Measurements from ENCODE around the gene CEP78. TPM values are rescaled to one million over a fixed set of nuclear protein-coding genes. Genes with fewer than 3 reads are reported as not detected.
"Not testable (repeated sequence)": the region's sequence is repeated elsewhere in the genome, so short reads cannot be mapped to it uniquely, and the experiment has no call there.

The CEP78 gene
- total RNA-seq, 1 experiment from 2014 or later, result 57.8 TPM

DNA sequence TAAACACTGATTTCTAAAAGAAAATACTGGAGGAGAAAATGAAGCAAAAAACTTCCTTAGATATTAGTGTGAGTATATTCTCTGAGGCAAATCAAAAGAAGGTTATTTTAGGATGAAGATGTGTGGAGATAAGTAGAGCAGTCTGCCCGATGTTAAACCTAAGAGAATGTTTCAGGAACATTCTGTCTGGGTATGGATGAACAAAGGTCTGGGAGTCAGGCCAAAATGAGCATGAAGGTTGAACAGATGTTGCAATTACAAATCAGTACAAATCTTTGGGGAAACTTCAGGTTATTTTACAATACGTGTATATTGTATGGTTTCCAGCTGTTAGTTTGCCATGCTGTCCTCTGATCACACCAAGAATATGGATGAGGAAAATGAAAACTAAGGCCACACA, 14.4 kb upstream of the CEP78 start:
- Histone ChIP-seq H3T11ph (ENCODE audit: low read length) (no peak overlapping the region), H3K79me2 (ENCODE audit: insufficient read depth, low read length) (no peaks in the 10 kb centered on the region), H2BK15ac (ENCODE audit: low read depth, low read length) (no peak overlapping the region), H3K9me3 (ENCODE audit: control insufficient read depth, low read depth, low read length) (no peaks in the 10 kb centered on the region), H3K79me1 (ENCODE audit: insufficient read depth, low read depth, low read length, poor library complexity, severe bottlenecking) (no peaks in the 10 kb centered on the region), H2BK20ac (ENCODE audit: low read depth, low read length, poor library complexity, severe bottlenecking) (no peak overlapping the region), H3K4me1 (ENCODE audit: insufficient read depth, low read length) (no peaks in the 10 kb centered on the region), H3K27ac (ENCODE audit: insufficient read length, low read depth, low read length) (no peak overlapping the region), H4K5ac (ENCODE audit: insufficient read length, low read depth, low read length) (no peak overlapping the region), H2BK120ac (ENCODE audit: low read depth, low read length, poor library complexity, severe bottlenecking) (no peak overlapping the region), H3K23ac (ENCODE audit: insufficient read length, low read depth, low read length) (no peak overlapping the region), H4K91ac (ENCODE audit: insufficient read length, low read depth, low read length) (no peak overlapping the region), H2AFZ (ENCODE audit: low read length) (no peak overlapping the region), H3K4me2 (ENCODE audit: insufficient read depth, insufficient read length, low read length) (no peak overlapping the region), H3K56ac (ENCODE audit: insufficient read length, low read depth, low read length) (no peak overlapping the region), H4K20me1 (ENCODE audit: control insufficient read depth, insufficient read depth, insufficient read length) (no peaks in the 10 kb centered on the region), H2AK5ac (ENCODE audit: insufficient read length, low read length) (no peak overlapping the region), H3K23me2 (ENCODE audit: insufficient read length, low read depth, low read length, poor library complexity, severe bottlenecking) (no peaks in the 10 kb centered on the region), H2BK5ac (ENCODE audit: insufficient read length, low read length) (no peak overlapping the region), H3K4ac (ENCODE audit: low read depth, low read length) (no peak overlapping the region), H3K14ac (ENCODE audit: insufficient read depth, low read length) (no peak overlapping the region), H3K27me3 (ENCODE audit: insufficient read depth, low read length) (no peaks in the 10 kb centered on the region), H4K8ac (replicated peaks; ENCODE audit: insufficient read length, low read depth, low read length) (no peak overlapping the region), H2BK12ac (ENCODE audit: insufficient read length, low read depth, low read length) (no peak overlapping the region), H3K9ac (ENCODE audit: extremely low read depth, insufficient read length, low read length) (no peak overlapping the region), H3K18ac (ENCODE audit: insufficient read length, low read depth, low read length) (no peak overlapping the region)
- TF ChIP-seq, protein P1, sequence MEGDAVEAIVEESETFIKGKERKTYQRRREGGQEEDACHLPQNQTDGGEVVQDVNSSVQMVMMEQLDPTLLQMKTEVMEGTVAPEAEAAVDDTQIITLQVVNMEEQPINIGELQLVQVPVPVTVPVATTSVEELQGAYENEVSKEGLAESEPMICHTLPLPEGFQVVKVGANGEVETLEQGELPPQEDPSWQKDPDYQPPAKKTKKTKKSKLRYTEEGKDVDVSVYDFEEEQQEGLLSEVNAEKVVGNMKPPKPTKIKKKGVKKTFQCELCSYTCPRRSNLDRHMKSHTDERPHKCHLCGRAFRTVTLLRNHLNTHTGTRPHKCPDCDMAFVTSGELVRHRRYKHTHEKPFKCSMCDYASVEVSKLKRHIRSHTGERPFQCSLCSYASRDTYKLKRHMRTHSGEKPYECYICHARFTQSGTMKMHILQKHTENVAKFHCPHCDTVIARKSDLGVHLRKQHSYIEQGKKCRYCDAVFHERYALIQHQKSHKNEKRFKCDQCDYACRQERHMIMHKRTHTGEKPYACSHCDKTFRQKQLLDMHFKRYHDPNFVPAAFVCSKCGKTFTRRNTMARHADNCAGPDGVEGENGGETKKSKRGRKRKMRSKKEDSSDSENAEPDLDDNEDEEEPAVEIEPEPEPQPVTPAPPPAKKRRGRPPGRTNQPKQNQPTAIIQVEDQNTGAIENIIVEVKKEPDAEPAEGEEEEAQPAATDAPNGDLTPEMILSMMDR (conservative IDR thresholded peaks at IDR 0.05), result no peak
- peaks cover 12 to 15% of the 10 kb centered on the region in 2 experiments for H3K9me3 Mint-ChIP-seq
- no peaks in the 10 kb centered on the region for H3K4me1 Mint-ChIP-seq
- peaks cover 1% of the 10 kb centered on the region for H3K27me3 Mint-ChIP-seq (ENCODE audit: low read depth)
- peaks cover 3 to 11% (median 8%) of the 10 kb centered on the region in 3 experiments; a peak in 6 of 7 replicates for H3K36me3 Mint-ChIP-seq (ENCODE audit: insufficient read depth in 1 of 3, low read depth in 3 of 3)
- WGBS (ENCODE audit: extremely low coverage, insufficient read length, low lambda C conversion rate), result no CpG with 5 or more reads among the region's 2 CpGs
- H3K27ac Mint-ChIP-seq, result no peak overlapping the region
- no peak for DNase-seq
- H3K4me3 Mint-ChIP-seq, result no peak overlapping the region

DNA sequence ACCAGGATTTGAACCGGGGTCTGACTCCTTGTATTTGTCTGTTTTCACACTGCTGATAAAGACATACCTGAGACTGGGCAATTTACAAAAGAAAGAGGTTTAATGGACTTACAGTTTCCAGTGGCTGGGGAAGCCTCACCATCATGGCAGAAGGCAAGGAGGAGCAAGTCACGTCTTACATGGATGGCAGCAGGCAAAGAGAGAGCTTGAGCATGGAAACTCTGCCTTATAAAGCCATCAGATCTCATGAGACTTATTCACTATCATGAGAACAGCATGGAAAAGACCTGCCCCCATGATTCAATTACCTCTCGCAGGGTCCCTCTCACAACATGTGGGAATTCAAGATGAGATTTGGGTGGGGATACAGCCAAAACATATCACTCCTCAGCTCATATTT, 14.0 kb upstream of the CEP78 start:
- not testable (repeated sequence) for H3K23me2 ChIP-seq (ENCODE audit: insufficient read length, low read depth, low read length, poor library complexity, severe bottlenecking)

More for the DNA sequence above, 14.0 kb upstream of the CEP78 start:
- not testable (repeated sequence) for H2AFZ ChIP-seq (ENCODE audit: low read length); H2BK5ac ChIP-seq (ENCODE audit: insufficient read length, low read length); H3K4me1 Mint-ChIP-seq; H3K14ac ChIP-seq (ENCODE audit: insufficient read depth, low read length); H3K9ac ChIP-seq (ENCODE audit: extremely low read depth, insufficient read length, low read length); H3K18ac ChIP-seq (ENCODE audit: insufficient read length, low read depth, low read length); H3K4me1 ChIP-seq (ENCODE audit: insufficient read depth, low read length); H3K4ac ChIP-seq (ENCODE audit: low read depth, low read length); H3K79me2 ChIP-seq (ENCODE audit: insufficient read depth, low read length); H3K27me3 ChIP-seq (ENCODE audit: insufficient read depth, low read length); H3T11ph ChIP-seq (ENCODE audit: low read length); H2BK12ac ChIP-seq (ENCODE audit: insufficient read length, low read depth, low read length); H3K27ac ChIP-seq (ENCODE audit: insufficient read length, low read depth, low read length); H4K5ac ChIP-seq (ENCODE audit: insufficient read length, low read depth, low read length); DNase-seq; H3K23ac ChIP-seq (ENCODE audit: insufficient read length, low read depth, low read length); H4K8ac ChIP-seq (replicated peaks; ENCODE audit: insufficient read length, low read depth, low read length); H3K79me1 ChIP-seq (ENCODE audit: insufficient read depth, low read depth, low read length, poor library complexity, severe bottlenecking); H2BK15ac ChIP-seq (ENCODE audit: low read depth, low read length); H2AK5ac ChIP-seq (ENCODE audit: insufficient read length, low read length); H3K27ac Mint-ChIP-seq; H3K4me2 ChIP-seq (ENCODE audit: insufficient read depth, insufficient read length, low read length); H3K27me3 Mint-ChIP-seq (ENCODE audit: low read depth); H3K9me3 ChIP-seq (ENCODE audit: control insufficient read depth, low read depth, low read length); H2BK20ac ChIP-seq (ENCODE audit: low read depth, low read length, poor library complexity, severe bottlenecking); H3K4me3 Mint-ChIP-seq; H4K91ac ChIP-seq (ENCODE audit: insufficient read length, low read depth, low read length); H2BK120ac ChIP-seq (ENCODE audit: low read depth, low read length, poor library complexity, severe bottlenecking); H3K56ac ChIP-seq (ENCODE audit: insufficient read length, low read depth, low read length); H4K20me1 ChIP-seq (ENCODE audit: control insufficient read depth, insufficient read depth, insufficient read length)
- peaks cover 12 to 15% of the 10 kb centered on the region in 2 experiments for H3K9me3 Mint-ChIP-seq
- peaks cover 3 to 11% (median 8%) of the 10 kb centered on the region in 3 experiments; a peak in 6 of 7 replicates for H3K36me3 Mint-ChIP-seq (ENCODE audit: insufficient read depth in 1 of 3, low read depth in 3 of 3)
- no CpG with 5 or more reads among the region's 3 CpGs for WGBS (ENCODE audit: extremely low coverage, insufficient read length, low lambda C conversion rate)
